Activated CD4-positive, alpha-beta T cell treated with anti-CD3 and anti-CD28 coated beads, Interleukin-2, Interleukin-4, amounts not matched to agents 100 ng/mL and 50 ng/mL, durations not matched to agents 16 hours and 8 hours (primary cell): ENCODE measurements around the gene SPON2.

Experiments used
- DNase-seq: peaks from one replicate; pipeline ENCODE4 v3.0.0-alpha.2; 2020; ENCODE audit warnings: low spot score

The SPON2 gene

DNA sequence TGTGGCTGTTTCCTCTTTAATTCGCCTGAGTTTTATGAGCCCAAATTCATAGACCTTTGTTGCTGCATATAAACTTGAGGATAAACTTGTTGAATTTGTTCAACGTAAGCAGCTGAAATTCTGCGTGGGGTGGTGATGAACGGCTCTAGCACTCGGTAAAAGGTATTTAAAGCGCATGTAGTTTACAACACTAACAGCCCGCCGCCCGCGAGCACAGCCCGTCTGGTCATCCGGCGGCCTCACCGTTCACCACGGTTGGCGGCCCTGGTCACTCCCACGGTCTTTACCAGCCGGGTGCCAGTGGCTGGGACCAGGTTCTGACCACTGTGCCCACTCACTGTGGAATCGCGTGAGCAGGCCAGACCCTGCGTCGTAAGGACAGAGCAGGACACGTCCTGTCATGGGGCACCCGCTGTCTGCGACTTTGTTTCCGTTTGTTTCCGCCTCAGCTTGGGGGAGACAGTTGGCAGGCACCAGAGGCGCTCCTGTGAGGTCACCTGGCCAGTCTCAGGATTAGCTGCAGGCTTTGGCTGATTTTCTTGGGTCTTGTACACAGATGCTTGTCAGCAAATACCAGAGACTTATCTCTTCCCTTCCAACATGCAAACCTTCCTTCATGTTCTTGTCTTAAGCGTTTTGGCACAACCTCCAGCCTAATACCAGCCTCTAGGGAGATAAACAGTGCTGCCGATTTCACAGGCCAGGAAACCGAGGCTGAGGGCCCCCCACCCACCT is 36.8 kb upstream of the SPON2 start:
- DNase-seq = no peak

DNA sequence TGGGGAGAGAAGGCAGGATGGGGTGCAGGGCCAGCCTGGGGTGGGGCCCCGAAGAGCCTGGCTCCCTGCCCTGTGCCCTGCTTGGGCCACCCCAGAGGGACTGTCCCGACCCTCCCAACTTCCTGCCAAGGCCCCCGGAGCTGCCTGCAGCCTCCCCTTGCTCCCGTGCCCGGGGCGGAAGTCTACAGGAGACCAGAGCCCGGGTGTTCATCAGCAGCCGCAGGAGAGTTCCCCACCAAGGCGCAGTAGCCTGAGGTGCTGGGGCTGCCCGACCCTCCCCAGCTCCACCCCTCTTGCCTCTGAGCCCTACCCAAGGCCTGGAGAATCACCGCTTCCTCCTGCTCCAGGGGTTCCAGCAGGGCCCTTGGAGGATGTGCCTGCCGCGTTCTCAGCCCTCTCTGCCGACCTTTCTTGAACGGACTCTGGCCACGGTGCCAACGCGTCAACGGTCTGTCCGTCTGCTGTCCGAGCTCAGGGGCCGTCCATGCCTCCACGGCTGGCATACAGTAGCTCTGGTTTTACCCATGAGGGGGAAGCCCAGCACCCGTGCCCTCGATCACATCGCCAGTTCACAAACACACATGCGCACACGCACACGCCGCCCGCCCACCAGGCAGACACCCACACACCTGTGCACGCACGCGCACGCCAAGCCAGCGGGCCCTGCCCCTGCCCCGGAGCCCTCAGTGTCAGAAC is 36.0 kb upstream of the SPON2 start:
- DNase-seq = no peak

DNA sequence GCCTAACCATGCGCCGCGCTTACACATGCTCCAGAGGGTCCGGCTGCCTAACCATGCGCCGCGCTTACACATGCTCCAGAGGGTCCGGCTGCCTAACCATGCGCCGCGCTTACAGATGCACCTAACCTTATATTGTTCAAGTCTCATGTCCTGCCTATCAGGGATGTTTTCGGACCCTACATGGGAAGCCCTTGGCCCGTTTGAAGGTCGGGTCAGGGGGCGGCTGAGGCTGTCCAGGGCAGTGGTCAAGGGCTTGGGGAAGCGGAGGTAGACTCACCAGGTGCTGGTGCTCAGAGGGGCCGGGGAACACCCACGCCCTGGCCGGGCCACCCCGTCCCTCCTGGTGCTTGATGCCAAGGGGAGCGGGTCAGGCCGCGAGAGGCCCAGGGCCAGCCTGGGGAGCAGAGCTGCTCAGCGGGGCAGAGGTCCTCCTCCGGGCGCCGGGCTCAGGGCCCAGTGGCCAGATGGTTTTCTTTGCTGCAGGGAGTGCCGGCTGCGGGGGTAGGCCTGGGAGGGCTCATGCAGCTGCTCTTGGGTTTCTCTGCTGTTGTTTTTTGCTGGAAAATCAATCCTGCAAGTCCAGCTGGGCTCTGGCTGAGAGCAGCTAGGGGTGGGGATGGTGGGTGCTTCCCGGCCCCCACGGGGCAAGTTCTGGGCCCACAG is 35.4 kb upstream of the SPON2 start:
- no peak for DNase-seq

DNA sequence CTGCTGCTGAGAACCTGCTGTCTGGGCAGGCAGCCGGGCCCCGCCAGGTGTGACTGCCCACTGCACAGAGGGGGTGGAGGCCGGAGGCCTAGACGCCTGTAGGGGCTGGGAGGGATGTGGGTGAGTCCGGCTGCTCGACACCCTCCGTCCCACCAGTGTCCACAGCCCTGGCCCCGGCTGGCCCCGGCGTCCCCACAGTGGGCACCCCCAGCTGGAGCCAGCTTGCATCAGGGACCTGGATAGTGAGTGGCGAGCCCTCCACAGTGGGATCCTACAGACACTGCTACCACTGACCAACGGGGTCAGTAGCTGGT is 34.7 kb upstream of the SPON2 start:
- no peak for DNase-seq

DNA sequence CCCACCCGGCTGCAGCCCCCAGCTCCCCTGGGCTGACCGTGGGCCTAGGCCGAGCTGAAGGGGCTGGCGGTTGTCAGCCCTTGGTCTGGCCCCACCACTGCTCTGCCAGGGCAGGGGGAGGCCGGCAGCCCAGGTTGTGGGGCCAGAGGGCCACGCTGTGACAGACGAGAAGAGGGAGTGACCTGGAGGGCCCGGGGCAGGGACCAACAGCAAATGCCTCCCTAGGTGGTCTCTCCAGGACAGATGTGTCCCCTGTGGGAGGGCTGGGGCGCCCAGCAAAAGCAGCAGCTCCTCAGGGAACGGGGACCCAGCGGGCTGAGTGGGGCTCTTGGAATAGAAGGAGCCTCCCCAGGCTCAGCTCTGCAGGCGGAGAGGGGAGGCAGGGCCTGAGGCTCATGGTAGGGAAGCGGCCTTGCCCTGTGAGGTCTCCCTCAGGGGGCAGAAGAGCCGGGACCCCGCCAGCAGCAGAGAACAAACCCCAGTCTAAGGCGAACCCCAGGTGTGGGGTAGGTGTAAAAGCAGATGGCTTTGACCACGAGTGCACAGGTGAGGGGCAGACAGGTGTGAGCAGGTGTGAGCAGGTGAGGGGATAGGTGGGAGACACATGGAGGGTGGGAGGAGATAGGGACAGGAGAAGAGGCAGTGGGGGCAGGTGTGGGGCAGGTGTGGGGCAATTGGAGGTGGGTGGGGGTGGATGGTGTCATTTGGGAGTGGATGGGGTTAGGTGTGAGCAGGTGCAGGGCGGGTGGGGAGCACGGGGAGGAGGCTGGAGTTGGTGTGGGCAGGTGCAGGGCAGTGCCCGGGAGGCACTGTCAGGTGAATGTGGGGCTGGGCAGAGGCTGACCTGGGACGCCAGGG is 34.1 kb upstream of the SPON2 start:
- no peak for DNase-seq

DNA sequence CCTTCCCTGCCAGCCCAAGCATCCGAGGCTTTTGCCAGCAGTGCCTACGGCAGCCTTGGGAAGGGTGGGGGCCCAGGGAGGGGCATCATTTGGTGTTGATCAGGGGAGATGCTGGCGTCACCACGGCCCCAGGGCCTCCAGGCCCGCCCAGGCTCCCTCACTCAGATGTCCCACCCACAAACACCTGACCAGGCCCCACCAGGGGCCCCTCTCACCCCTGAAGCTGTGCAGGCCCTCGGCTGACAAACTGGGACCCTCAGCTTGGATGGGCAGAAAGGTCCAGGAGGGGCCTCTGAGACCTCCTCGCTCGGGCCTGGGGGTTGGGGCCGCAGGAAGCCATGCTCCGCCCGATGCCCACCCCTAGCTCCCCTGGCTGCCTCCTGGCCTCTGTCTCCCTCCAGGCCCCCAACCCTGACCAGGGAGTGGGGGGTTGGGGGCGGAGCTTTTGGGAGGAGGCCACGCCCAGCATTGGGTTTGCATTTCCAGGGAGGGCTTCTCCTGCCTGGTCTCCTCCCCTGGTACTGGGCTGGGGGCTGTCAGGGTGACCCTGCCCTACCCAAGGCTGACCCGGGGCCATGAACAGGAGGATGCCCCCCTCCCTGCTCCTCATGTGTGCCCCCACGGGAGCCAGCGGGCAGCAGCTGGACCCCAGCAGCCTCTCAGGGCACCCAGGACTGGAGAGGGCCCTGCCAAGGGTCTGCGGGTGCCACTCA is 33.4 kb upstream of the SPON2 start:
- no peak for DNase-seq

DNA sequence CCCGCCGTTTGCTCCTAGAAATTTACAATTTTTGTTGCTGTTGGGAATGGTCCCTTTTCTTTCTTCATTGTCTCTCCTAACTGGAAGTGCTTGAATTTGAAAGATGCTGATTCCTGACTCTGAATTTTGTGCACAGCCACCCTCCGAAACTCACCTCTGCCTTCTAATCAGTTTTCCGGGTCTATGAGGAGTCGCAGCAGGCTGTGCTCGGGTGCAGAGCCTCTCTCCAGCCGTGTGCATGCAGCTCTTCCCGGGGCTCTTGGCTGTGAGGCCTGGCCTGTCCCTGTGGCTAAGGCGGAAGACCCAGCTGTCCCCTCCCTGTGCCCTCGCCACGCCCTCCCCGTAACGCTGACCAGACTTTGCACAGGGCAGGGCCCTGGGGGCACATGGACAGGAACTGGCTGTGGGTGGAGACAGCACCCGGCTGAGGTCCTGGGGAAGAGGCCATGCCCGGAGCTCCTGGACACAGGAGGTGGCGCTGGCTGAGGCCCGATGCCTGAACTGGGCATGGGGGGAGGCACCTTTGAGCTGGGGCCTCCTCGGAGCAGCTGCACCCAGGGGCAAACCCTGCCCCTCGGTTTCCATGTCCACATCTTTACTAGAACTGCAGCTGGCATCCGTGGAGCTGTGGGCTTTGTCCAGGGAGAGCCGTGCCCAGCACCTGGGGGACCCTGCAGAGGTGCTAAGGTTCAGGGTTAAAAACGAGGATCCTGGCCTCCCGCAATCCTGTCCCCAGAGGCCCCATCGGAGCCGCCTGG is 32.6 kb upstream of the SPON2 start:
- no peak for DNase-seq

DNA sequence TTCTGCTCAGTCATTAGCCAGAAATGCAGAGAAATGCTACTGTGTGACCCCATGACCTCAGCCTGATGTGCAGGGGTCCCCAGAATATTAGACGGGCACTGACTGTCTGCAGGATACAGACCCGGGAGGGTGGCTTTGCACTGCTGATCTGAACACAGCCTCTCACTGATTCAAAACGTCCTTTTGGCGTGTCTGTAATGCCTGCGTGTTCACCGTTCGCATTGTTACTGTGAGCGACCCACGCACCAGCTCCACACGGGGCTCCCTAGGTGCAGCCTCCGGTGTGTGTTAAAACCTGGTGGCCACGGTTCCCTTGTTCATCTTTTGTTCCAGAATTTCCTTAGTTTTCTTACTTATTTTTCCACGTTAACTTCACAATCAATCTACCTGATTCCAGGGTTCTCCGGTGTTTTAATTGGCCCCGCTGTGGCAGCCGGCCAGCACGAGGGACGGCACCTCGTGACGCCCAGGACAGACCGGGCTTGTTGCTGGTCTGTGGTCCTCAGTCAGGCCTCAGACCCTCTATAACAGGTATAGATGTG is 32.0 kb upstream of the SPON2 start:
- no peak for DNase-seq

DNA sequence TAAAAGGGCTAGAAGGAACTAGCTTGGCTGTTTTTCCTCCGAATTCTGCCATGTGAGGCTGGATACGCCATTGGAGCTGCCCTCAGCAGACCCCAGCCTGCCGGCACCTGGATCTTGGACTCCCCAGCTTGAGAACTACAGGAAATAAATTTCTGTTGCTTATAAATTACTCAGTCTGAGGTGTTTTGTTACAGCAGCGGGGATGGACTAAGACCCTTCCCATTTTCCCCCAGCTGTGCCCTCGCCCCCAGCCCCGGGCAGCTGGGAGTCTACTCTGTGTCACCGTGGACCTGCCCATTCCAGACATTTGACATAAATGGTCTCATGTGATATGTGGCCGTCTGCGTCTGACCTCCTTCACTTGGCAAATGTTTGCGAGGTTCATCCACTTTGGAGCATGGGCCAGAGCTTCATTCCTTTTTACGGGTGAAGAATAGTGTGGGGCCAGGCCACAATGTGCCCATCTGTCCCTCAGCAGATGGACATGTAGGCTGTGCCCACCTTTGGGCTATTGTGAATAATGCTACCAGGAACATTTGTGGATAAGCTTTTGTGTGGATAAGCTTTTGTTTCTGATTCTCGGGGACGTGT is 30.7 kb upstream of the SPON2 start:
- no peak for DNase-seq

DNA sequence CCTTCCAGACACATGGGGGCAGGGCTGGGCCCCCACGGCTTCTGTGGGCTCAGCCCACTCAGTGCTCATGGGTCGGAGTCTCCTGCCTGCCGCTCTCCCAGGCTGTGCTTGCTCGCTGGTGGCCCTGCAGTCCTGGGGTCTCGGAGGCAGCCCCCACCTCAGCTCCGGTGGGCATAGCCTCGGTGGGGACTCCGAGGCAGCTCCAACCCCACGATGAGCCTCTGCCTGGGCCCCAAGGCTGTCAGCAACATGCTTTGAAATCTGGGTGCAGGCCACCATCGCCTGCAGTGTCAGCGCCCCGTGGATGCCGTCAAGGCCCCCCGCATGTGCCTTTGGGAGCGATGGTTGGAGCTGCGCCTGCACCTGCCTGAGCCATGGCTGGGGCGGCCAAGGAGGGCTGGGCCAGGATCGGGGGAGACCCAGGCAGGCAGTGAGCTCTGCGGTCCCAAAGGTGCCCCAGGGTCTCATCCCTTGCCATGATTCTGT is 30.2 kb upstream of the SPON2 start:
- DNase-seq = no peak

DNA sequence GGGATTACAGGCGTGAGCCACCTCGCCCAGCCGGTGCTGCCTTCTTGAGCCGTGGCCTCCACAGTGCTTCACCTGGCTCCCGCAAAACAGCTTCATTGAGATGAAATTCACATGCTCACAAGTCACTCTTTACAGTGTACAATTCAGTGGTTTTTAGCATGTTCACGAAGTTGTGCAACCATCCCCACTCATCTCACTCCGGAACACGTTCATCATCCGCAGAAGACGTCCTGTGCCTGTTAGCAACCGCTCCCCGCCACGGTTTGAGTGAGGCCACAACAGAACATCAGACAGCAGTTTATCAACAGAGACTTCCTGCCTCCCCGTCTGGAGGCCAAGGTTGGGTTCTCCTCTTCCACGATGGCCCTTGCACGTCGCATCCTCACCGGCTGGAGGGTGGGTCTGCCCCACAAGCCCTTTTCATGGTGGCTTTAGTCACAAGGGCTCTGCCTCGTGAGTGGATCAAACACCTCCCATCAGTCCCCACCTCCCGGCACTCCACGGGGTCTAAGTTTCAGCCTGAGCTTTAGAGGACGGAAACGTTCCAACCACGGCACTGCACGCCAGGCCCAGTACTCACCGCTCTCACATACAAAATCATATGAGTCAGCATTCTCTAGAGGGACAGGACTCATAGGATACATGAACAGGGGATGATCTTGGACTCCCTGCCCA is 29.6 kb upstream of the SPON2 start:
- peak; percentile 92 for DNase-seq

DNA sequence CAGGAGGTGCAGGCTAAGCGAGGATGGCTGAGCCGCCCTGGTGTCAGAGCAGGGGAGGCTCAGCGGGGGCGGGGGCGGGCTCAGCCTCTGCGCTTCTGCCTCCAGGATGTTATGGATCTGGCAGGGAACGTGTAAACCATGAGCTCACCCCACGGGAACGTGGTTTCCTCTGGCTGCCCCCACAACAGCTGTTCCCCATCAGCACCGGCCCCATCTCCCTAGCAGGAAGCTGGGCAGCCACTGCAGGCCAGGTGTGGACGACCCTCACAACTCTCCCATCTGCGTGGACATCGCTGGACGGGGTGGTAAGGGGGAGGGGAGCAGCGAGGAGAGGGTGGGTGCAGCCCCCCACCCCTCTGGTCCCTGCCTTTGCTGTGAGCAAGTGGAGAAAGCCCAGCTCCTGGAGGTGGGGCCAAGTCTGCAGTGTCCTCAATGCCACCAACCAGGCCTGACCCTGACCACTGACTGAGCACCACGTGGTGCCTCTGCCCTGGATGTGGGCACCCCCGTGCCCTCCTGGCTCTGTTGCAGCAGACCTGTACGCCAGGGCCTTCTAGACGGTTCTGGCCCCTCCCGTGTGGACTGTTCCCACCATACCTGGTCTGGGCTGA is 28.1 kb upstream of the SPON2 start:
- DNase-seq = peak; percentile 17

DNA sequence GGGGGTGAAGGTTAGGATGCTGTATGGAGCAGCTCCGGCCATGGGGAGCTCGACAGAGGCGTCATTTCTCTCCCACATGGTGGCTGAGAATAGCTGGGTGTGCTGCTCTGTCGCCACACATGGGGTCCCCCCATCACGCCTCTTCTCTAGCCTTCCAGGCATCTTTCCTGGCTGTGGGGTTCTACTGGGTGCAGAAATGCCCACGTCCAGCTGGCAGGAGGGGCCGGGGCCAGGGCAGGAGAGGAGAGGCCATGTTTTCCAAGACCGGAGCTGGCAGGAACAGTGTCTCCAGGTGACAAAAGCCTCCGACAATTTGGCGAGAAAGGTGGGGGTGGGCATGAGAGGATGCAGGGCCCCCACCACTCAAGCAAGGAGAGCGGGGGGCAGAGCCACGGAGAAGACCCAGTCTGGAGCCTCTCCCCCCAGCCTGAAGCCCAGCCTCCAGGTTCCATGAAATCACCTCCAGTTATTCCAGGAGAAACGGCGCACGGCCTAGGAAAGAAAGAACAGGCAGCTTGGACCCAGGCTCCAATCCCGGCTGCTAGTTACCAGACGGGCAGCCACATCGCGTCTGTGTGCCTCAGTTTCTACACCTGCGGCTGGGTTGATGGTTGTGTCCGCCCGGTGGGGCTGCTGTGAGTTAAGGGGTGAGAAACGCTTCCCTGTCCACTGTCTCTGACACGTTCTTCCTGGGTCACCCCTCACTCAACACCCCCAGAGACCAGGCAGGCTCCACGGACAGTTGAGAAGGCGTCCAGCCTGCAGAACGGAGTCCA is 27.4 kb upstream of the SPON2 start:
- no peak for DNase-seq

DNA sequence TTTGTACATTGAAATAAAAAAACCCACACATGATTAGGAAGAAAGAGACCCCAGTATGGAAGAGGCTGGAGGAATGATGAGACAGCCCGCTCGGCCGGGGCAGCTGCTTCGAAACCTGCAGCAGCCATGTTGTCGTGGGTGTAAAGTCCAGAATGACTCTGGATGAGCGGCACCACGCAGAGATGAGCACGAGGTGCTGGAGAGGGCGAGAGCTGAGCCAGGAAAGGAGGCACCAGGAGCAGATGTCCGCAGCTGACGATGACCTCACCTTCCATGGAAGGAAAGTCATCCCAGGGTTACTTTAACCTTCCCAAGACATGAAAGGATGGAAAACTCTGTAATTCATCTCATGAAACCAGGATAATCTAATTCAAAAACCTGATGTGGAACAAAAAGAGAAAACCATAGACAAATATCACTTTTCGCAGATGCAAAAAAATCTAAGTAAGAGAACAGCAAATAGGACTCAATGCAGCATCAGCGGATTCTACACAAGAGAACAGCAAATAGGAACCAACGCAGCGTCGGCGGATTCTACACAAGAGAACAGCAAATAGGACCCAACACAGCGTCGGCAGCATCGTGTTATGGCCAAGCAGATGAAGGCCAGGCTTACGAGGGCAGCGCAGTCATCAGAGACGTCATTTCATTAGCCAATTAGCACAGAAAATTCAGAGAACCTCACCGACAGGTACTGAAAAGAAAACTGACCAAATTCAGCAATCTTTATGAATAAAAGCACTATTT is 25.9 kb upstream of the SPON2 start:
- no peak for DNase-seq

DNA sequence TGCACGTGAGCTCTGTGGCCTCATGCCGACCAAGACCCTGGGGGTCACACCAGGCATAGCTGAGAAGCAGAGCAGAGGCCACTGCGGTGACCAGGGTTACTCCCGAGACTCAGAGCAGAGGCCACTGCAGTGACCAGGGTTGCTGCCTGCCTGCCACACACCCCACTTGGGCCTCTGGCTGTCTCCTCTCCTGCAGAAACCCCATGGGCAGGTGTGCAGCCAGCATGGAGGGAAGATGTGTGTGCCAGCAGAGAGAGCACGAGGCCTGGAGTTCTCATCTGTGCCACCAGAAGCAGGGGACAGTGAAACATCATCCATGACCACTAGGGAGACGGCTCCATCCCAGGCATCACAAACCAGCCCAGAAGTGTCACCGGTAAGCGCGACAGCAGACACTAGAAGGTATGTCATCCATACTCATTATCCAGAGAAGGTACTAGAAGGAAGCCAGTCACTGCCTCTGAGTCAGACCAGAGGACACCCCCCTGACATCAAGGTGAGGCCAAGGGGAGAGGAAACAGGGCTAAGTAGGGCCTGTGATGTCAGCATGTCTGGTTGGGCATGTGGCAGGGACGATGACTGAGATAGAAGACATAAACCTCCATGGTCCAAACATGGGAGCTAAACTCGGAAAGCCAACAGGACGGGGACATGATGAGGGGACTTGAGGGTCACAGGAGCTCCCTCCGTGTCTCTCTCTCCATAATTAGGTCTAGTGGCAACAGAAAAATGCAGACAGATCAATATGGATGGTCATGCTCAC is 24.2 kb upstream of the SPON2 start:
- no peak for DNase-seq

DNA sequence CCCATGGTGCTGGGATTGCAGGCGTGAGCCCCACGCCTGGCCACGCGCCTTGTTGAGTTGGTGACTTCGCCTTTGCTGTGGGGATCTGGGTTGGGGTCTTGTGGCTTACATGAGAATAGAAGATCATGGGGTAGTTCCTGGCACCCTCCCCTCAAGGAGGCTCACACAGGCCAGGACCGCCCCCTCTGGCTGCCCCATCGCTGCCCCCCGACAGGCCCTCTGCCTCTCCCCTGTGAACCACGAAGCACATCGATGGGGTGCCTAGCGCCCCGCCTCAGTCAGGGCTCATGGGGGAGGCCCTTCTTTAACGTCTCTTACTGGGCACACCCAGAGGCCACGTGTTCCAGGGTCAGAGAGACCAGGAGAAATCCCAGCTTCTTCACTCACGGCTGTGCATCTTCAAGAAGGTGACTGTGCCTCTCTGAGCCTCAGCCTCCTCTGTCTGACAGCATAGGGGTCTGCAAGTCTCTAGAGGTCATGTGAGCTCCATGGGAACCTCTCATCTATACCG is 23.6 kb upstream of the SPON2 start:
- DNase-seq = no peak
